Spinal cord (tissue), 10 donors: ENCODE measurements around the gene SH3PXD2B. TPM values are rescaled to one million over a fixed set of nuclear protein-coding genes. Genes with fewer than 3 reads are reported as not detected.
"Not testable (repeated sequence)": the region's sequence is repeated elsewhere in the genome, so short reads cannot be mapped to it uniquely, and the experiment has no call there.

Experiments
- DNase-seq, 6 donors: peaks; one replicate each; pipeline versions ENCODE4 v3.0.0 to v3.0.0-alpha.2; 2013 to 2015; ENCODE audit warnings: low spot score in 6 of 6, low read depth in 4 of 6
- H3K27ac ChIP-seq: one replicate; pipeline ENCODE4 v1.5.1; 2013; ENCODE audit warnings: low read depth, low read length, control low read depth
- H3K27me3 ChIP-seq: one replicate; pipeline ENCODE4 v1.6.1; 2013; ENCODE audit warnings: low read length; ENCODE audit not compliant: control insufficient read depth, insufficient read depth
- H3K36me3 ChIP-seq: one replicate; pipeline ENCODE4 v1.6.1; 2013; ENCODE audit warnings: low read length; ENCODE audit not compliant: control insufficient read depth, insufficient read depth
- H3K4me1 ChIP-seq: one replicate; pipeline ENCODE4 v1.6.1; 2013; ENCODE audit warnings: low read length; ENCODE audit not compliant: control insufficient read depth, insufficient read depth
- H3K4me3 ChIP-seq: one replicate; pipeline ENCODE4 v1.5.1; 2013; ENCODE audit warnings: low read depth, low read length, control low read depth
- H3K9me3 ChIP-seq: one replicate; pipeline ENCODE4 v1.6.1; 2013; ENCODE audit warnings: low read length; ENCODE audit not compliant: control insufficient read depth, insufficient read depth
- WGBS: methylation state at CpG from one replicate; pipeline ENCODE4 v1.1.5; 2013; ENCODE audit warnings: missing lambda C conversion rate; ENCODE audit not compliant: insufficient coverage; 5-methylcytosine and 5-hydroxymethylcytosine counted together
- polyA plus RNA-seq, 2 donors: library from polyadenylated mRNA; unstranded; fragments of 120-200 nt; gene quantifications; one replicate each; pipeline ENCODE4 v1.2.1, GENCODE V29; 2013; ENCODE audit not compliant: insufficient read length in 2 of 2
- total RNA-seq, 2 donors: library from RNA; depleted of rRNA in 1 of 2; stranded (reverse); fragments of 120-200 nt in 1 of 2; fragments of >200 nt in 1 of 2; gene quantifications; one replicate each; pipeline versions ENCODE4 v1.2.3 to v1.2.4, GENCODE V29; 2013 to 2014
- donor health status: healthy.

Gene SH3PXD2B
- total and polyA plus RNA-seq, 4 donors = 18.3 to 64.8 (median 42.5) TPM

GRCh38 chr5:172413601-172414171 lies 40.6 kb downstream of the SH3PXD2B start:
- Histone ChIP-seq H3K36me3 (peaks cover 14% of the 10 kb centered on the region), H3K4me3 (no peak overlapping the region)
- WGBS = 60% methylated on average over 2 of the region's 4 CpGs

GRCh38 chr5:172412724-172413286 lies 41.5 kb downstream of the SH3PXD2B start:
- peak in 1 of 6 donors; percentile 50 for DNase-seq
- H3K4me3 ChIP-seq = no peak overlapping the region
- no peaks in the 10 kb centered on the region for H3K27me3 ChIP-seq
- peaks cover 58% of the 10 kb centered on the region for H3K4me1 ChIP-seq
- no peaks in the 10 kb centered on the region for H3K9me3 ChIP-seq
- peaks cover 10% of the 10 kb centered on the region for H3K36me3 ChIP-seq
- H3K27ac ChIP-seq = peak overlapping the region; percentile 83
- WGBS = 35% methylated on average over 5 of the region's 13 CpGs

More at GRCh38 chr5:172413601-172414171, 40.6 kb downstream of the SH3PXD2B start:
- Histone ChIP-seq H3K27me3 (no peaks in the 10 kb centered on the region), H3K9me3 (no peaks in the 10 kb centered on the region), H3K4me1 (peaks cover 63% of the 10 kb centered on the region), H3K27ac (peak overlapping the region; percentile 83)
- no peak for DNase-seq

GRCh38 chr5:172411484-172412072 lies 42.7 kb downstream of the SH3PXD2B start:
- DNase-seq = peak in 1 of 6 donors; percentile 58
- Histone ChIP-seq H3K36me3 (peaks cover 10% of the 10 kb centered on the region), H3K27me3 (no peaks in the 10 kb centered on the region), H3K4me1 (peaks cover 59% of the 10 kb centered on the region), H3K27ac (peak overlapping the region; percentile 80), H3K9me3 (no peaks in the 10 kb centered on the region), H3K4me3 (no peak overlapping the region)
- no CpG with 5 or more reads among the region's 7 CpGs for WGBS

GRCh38 chr5:172410662-172411483 lies 43.5 kb downstream of the SH3PXD2B start:
- H3K9me3 ChIP-seq = no peaks in the 10 kb centered on the region
- peaks cover 8% of the 10 kb centered on the region for H3K36me3 ChIP-seq
- H3K27ac ChIP-seq = peak overlapping the region; percentile 80
- peaks cover 59% of the 10 kb centered on the region for H3K4me1 ChIP-seq
- WGBS = 14% methylated on average over 2 of the region's 5 CpGs
- peak in 1 of 6 donors; percentile 74 for DNase-seq
- H3K4me3 ChIP-seq = no peak overlapping the region
- H3K27me3 ChIP-seq = no peaks in the 10 kb centered on the region

- H3K36me3 ChIP-seq = peaks cover 4% of the 10 kb centered on the region
- peaks cover 53% of the 10 kb centered on the region for H3K4me1 ChIP-seq
- no CpG with 5 or more reads among the region's 4 CpGs for WGBS
- H3K9me3 ChIP-seq = no peaks in the 10 kb centered on the region
- no peak overlapping the region for H3K4me3 ChIP-seq
- no peak for DNase-seq
- no peaks in the 10 kb centered on the region for H3K27me3 ChIP-seq
- H3K27ac ChIP-seq = peak overlapping the region; percentile 43
Measured at GRCh38 chr5:172410160-172410559, 44.2 kb downstream of the SH3PXD2B start.

GRCh38 chr5:172409477-172409876 lies 44.8 kb downstream of the SH3PXD2B start:
- not testable (repeated sequence) for H3K9me3 ChIP-seq, H3K27ac ChIP-seq, H3K36me3 ChIP-seq, DNase-seq, H3K4me3 ChIP-seq, H3K27me3 ChIP-seq
- peaks cover 50% of the 10 kb centered on the region for H3K4me1 ChIP-seq
- 100% methylated on average over 5 of the region's 5 CpGs for WGBS

GRCh38 chr5:172407822-172408221 lies 46.5 kb downstream of the SH3PXD2B start:
- Histone ChIP-seq H3K27me3 (no peaks in the 10 kb centered on the region), H3K9me3 (no peaks in the 10 kb centered on the region), H3K27ac (peak overlapping the region; percentile 83), H3K4me3 (no peak overlapping the region), H3K36me3 (peaks cover 1% of the 10 kb centered on the region), H3K4me1 (peaks cover 50% of the 10 kb centered on the region)
- DNase-seq = no peak
- 78% methylated on average over 7 of the region's 9 CpGs for WGBS

GRCh38 chr5:172407241-172407691 lies 47.1 kb downstream of the SH3PXD2B start:
- Histone ChIP-seq H3K36me3 (peaks cover 3% of the 10 kb centered on the region), H3K4me1 (peaks cover 49% of the 10 kb centered on the region), H3K9me3 (no peaks in the 10 kb centered on the region), H3K4me3 (no peak overlapping the region), H3K27me3 (no peaks in the 10 kb centered on the region), H3K27ac (peak overlapping the region; percentile 83)
- WGBS = 60% methylated on average over 1 of the region's 3 CpGs
- peak in 1 of 6 donors; percentile 44 for DNase-seq

- Histone ChIP-seq H3K27ac (peak overlapping the region; percentile 99), H3K36me3 (peaks cover 3% of the 10 kb centered on the region), H3K27me3 (no peaks in the 10 kb centered on the region), H3K4me1 (peaks cover 38% of the 10 kb centered on the region), H3K9me3 (no peaks in the 10 kb centered on the region), H3K4me3 (no peak overlapping the region)
- DNase-seq = no peak
- 80% methylated on average over 7 of the region's 9 CpGs for WGBS
Measured at GRCh38 chr5:172405226-172406107, 48.9 kb downstream of the SH3PXD2B start.
